Gastrocnemius medialis (tissue), 4 donors: ENCODE results near the gene SON. TPM values are rescaled to one million over a fixed set of nuclear protein-coding genes. Genes with fewer than 3 reads are reported as not detected.

Experiments used
- ATAC-seq, 2 donors: fragments of 150-250 bp; one replicate each; pipeline ENCODE4 v1.9.1; 2016
- DNase-seq, 2 donors: peaks; one replicate each; pipeline ENCODE4 v3.0.0-alpha.2; 2019
- H3K27ac ChIP-seq, 4 donors: fragments of 200-600 bp; sonication (generic); 1 replicate in 1 of 4; 2 replicates in 3 of 4; pipeline ENCODE4 v1.5.1; 2016 to 2018; ENCODE audit warnings: mild to moderate bottlenecking in 2 of 4, moderate library complexity in 1 of 4
- H3K27me3 ChIP-seq, 3 donors: fragments of 200-600 bp; sonication (generic) in 2 of 3; 1 replicate in 1 of 3; 2 replicates in 2 of 3; pipeline versions ENCODE4 v1.5.1 to v1.6.0; 2016 to 2019; ENCODE audit warnings: mild to moderate bottlenecking in 1 of 3, moderate library complexity in 1 of 3
- H3K36me3 ChIP-seq, 2 donors: fragments of 200-600 bp; sonication (generic) in 1 of 2; one replicate each; pipeline ENCODE4 v1.5.1; 2017 to 2018
- H3K4me1 ChIP-seq, 2 donors: fragments of 200-600 bp; sonication (generic) in 1 of 2; one replicate each; pipeline ENCODE4 v1.5.1; 2016 to 2017; ENCODE audit warnings: mild to moderate bottlenecking in 2 of 2
- H3K4me3 ChIP-seq, 4 donors: fragments of 200-600 bp; sonication (generic) in 3 of 4; 1 replicate in 1 of 4; 2 replicates in 3 of 4; pipeline ENCODE4 v1.5.1; 2016 to 2019; ENCODE audit warnings: mild to moderate bottlenecking in 2 of 4
- H3K9me3 ChIP-seq, 3 donors: fragments of 200-600 bp; sonication (generic) in 2 of 3; 1 replicate in 1 of 3; 2 replicates in 2 of 3; pipeline ENCODE4 v1.5.1; 2016 to 2019
- POLR2A ChIP-seq, 2 donors: fragments of 450-650 bp; IDR thresholded peaks; one replicate each; pipeline ENCODE4 v1.6.1; 2017; ENCODE audit warnings: antibody characterized with exemption in 2 of 2, mild to moderate bottlenecking in 2 of 2, moderate library complexity in 2 of 2
- in situ Hi-C, 4 donors: fragments of 200-750 bp; cut with MboI; loops; one replicate each; pipeline versions ENCODE4 v1.15.0 to v1.8.0; 2017; ENCODE audit warnings: low sequenced_read_pairs in 4 of 4
- intact Hi-C: fragments of 100-400 bp; cut with DNase I; formaldehyde crosslinking; loops from one replicate; pipeline ENCODE4 v1.15.1; 2023; ENCODE audit warnings: low total_unique reads
- total RNA-seq, 4 donors: library from RNA; depleted of rRNA; stranded (reverse); fragments of >200 nt; gene quantifications; one replicate each; pipeline versions ENCODE4 v1.1.0 to v1.2.3, GENCODE V29; 2016
- TF ChIP-seq, protein P1 (sequence below), 5 experiments: fragments of 450-650 bp in 3 of 5; fragments of 200-600 bp in 2 of 5; sonication (generic) in 2 of 5; IDR thresholded peaks in 4 of 5; conservative IDR thresholded peaks in 1 of 5; 1 replicate in 4 of 5; 2 replicates in 1 of 5; pipeline ENCODE4 v1.5.1; 2016 to 2019; ENCODE audit warnings: antibody characterized with exemption in 5 of 5, mild to moderate bottlenecking in 3 of 5, moderate library complexity in 3 of 5

The SON gene
- total RNA-seq, 4 donors from 2014 or later, result 109 to 390 (median 126) TPM

DNA sequence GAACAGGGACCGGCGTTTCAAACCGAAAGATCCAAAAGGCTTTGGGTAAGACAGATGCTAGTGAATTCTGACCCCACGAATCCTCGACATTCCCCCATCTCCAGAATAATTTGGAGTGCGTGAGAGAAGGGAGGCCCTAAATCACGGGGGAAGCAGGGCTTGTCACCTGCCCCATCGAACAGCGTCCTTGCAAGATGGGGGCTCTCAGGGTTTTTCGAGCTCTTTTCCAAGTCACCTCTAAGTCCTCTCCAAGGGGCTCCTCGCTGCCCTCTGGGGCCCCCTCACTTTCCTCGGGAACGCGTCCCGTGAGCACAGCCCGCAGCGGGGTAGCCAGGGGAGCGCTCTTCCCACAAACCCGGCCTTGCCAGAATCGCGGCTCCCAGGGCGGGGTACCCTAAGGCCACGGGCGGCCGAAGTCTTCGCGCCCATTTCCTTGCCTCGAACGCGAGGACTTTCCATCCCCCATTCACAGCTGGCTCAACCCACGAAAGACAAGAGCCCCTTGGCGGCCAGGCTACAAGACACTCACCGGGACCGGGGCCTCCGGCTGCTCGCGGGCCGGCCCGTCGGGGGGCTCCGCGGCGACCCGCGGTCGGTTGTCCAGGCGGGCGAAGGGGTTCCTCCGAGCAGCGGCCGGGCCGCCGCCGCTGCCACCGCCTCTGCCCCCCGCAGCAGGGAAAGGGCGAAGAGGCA lies 45.1 kb downstream of the SON start:
- H3K9me3 ChIP-seq, result no peaks in the 10 kb centered on the region
- intact Hi-C loops, result loop anchor here (1.0 to 2.0 kb wide), 4 partner anchors 17 to 264 kb away; partner anchors contain the start of genes CRYZL1, GART, IFNAR1 and SON
- in situ Hi-C loops, result no loop called here
- no peaks in the 10 kb centered on the region for H3K27me3 ChIP-seq
- H3K27ac ChIP-seq, result peak overlapping the region; percentile 78 to 90 (median 84)
- TF ChIP-seq POLR2A (IDR thresholded peaks at IDR 0.05), result no peak
- peaks cover 10 to 14% of the 10 kb centered on the region in 2 donors for H3K4me1 ChIP-seq
- ATAC-seq, result peak; percentile 28 to 38
- H3K36me3 ChIP-seq, result no peaks in the 10 kb centered on the region
- peak overlapping the region; percentile 55 to 75 (median 70) for H3K4me3 ChIP-seq
- DNase-seq, result no peak

DNA sequence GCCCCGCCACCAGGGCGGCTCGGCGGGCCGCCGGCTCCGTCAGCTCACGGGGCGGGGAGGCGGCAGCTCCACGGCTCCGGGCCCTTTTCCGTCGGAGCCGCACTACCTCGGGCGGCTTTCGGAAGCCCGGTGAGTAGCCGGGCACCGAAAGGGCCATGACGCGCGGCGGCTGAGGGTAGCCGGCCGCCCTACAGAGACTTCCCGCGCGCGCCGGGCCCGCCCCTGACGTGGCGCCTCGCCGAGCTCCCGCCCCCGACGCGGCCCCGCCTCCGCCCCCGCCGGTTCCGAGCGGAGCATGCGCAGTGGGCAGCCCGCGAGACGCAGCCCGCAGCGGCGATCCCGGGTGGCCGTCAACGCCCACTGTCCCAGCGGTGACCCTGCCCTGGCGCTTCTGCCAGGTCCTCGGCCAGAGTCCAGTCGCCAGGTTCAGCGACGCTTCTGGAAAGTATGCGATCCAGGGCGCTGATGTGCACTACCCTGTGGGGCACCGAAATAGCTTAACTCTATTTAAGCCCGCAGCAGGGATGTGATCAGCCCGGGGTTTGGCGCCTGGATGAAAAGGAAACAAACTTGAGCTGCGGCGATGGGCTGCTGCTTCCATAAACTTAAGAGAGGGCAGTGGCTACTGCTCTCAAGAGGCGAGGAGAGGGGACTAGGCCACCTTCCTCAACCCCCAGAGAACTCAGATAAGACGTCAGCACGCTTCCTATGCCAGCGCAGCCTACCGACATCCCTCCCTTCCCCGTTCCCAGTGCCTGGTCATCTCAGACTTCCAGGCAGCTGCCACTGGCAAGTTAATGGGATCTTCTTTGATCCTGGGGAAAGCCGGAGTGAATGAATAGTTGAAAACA lies 45.9 kb downstream of the SON start, which contains the start of gene DONSON:
DONSON (minus strand) TSS at position 200 of the 851 bp plus-strand sequence; CDS start at position 157, 43 bp downstream.
- Histone ChIP-seq H3K9me3 (no peaks in the 10 kb centered on the region), H3K4me1 (peaks cover 10 to 14% of the 10 kb centered on the region in 2 donors), H3K4me3 (peak within 1 kb of the TSS; percentile 55 to 75 (median 70)), H3K27me3 (no peaks in the 10 kb centered on the region), H3K27ac (peak within 1 kb of the TSS; percentile 78 to 90 (median 84)), H3K36me3 (no peaks in the 10 kb centered on the region)
- intact Hi-C loops, result loop anchor here (1.0 to 2.0 kb wide), 4 partner anchors 16 to 264 kb away; partner anchors contain the start of genes CRYZL1, GART, IFNAR1 and SON
- peak; percentile 55 to 68 for TF ChIP-seq POLR2A (IDR thresholded peaks at IDR 0.05)
- TF ChIP-seq, protein P1, sequence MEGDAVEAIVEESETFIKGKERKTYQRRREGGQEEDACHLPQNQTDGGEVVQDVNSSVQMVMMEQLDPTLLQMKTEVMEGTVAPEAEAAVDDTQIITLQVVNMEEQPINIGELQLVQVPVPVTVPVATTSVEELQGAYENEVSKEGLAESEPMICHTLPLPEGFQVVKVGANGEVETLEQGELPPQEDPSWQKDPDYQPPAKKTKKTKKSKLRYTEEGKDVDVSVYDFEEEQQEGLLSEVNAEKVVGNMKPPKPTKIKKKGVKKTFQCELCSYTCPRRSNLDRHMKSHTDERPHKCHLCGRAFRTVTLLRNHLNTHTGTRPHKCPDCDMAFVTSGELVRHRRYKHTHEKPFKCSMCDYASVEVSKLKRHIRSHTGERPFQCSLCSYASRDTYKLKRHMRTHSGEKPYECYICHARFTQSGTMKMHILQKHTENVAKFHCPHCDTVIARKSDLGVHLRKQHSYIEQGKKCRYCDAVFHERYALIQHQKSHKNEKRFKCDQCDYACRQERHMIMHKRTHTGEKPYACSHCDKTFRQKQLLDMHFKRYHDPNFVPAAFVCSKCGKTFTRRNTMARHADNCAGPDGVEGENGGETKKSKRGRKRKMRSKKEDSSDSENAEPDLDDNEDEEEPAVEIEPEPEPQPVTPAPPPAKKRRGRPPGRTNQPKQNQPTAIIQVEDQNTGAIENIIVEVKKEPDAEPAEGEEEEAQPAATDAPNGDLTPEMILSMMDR (IDR thresholded peaks at IDR 0.05 in 4 of 5, conservative IDR thresholded peaks at IDR 0.05 in 1 of 5), result peak in 2 of 5 experiments; percentile 6
- DNase-seq, result peak; percentile 63 to 87
- in situ Hi-C loops, result no loop called here
- ATAC-seq, result peak; percentile 93 to 95

DNA sequence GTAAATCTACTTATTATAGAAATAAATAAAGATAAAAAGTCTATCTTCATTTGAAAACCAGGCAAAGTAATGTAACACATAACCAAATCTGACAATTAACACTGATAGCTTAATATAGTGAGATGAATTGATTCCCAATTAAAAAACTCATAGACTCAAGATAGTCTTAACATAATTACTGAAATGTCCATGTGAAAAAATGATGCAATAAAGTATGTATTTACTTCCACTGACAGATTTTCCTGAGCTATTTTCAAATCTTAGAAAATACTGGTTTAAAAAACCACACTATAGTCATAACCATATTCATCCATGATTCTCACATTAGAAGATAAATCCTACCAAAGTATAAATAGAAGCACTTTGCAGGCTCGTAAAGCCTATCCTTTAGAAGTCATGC lies 55.2 kb downstream of the SON start:
- H3K36me3 ChIP-seq, result peaks cover 0 to 65% of the 10 kb centered on the region in 2 donors
- no peaks in the 10 kb centered on the region for H3K27me3 ChIP-seq
- TF ChIP-seq, protein P1 (IDR thresholded peaks at IDR 0.05 in 4 of 5, conservative IDR thresholded peaks at IDR 0.05 in 1 of 5), result no peak
- no peak for TF ChIP-seq POLR2A (IDR thresholded peaks at IDR 0.05)
- intact Hi-C loops, result no loop called here
- in situ Hi-C loops, result no loop called here
- DNase-seq (no peak), ATAC-seq (no peak)
- no peak overlapping the region for H3K4me3 ChIP-seq
- H3K9me3 ChIP-seq, result no peaks in the 10 kb centered on the region
- no peaks in the 10 kb centered on the region for H3K4me1 ChIP-seq
- no peak overlapping the region for H3K27ac ChIP-seq

DNA sequence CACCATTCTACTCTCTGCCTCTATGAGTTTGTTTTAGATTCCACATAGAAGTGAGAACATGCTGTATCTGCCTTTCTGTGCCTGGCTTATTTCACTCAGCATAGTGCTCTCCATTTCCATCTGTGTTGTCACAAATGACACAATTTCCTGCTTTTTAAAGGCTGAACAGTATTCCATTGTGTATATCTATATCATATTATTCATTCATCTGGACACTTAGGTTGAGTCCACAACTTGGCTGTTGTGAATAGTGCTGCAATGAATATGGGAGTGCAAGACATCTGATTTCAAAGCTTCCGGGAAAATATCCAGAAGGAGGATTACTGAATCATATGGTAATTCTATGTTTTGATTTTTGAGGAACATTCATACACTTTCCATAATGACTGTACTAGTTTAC lies 65.7 kb downstream of the SON start:
- ATAC-seq, result no peak
- H3K36me3 ChIP-seq, result peaks cover 8 to 24% of the 10 kb centered on the region in 2 donors
- no peak overlapping the region for H3K27ac ChIP-seq
- in situ Hi-C loops (no loop called here), intact Hi-C loops (loop anchor here (5.0 kb wide), 1 partner anchor 411 kb away; no protein-coding TSS in a partner anchor)
- no peaks in the 10 kb centered on the region for H3K9me3 ChIP-seq
- TF ChIP-seq POLR2A (IDR thresholded peaks at IDR 0.05), result no peak
- TF ChIP-seq, protein P1 (IDR thresholded peaks at IDR 0.05 in 4 of 5, conservative IDR thresholded peaks at IDR 0.05 in 1 of 5), result no peak
- H3K27me3 ChIP-seq, result no peaks in the 10 kb centered on the region
- DNase-seq, result no peak
- H3K4me1 ChIP-seq, result peaks cover 10 to 13% of the 10 kb centered on the region in 2 donors
- no peak overlapping the region for H3K4me3 ChIP-seq
